ENCODE data around the gene DFFB. TPM values are rescaled to one million over a fixed set of nuclear protein-coding genes. Genes with fewer than 3 reads are reported as not detected.
A peak's percentile ranks its signal among the peaks of the same experiment; 100 is the strongest.

Gene DFFB
- total RNA-seq, 1 donor from 2014 or later, result 16.4 TPM

DNA sequence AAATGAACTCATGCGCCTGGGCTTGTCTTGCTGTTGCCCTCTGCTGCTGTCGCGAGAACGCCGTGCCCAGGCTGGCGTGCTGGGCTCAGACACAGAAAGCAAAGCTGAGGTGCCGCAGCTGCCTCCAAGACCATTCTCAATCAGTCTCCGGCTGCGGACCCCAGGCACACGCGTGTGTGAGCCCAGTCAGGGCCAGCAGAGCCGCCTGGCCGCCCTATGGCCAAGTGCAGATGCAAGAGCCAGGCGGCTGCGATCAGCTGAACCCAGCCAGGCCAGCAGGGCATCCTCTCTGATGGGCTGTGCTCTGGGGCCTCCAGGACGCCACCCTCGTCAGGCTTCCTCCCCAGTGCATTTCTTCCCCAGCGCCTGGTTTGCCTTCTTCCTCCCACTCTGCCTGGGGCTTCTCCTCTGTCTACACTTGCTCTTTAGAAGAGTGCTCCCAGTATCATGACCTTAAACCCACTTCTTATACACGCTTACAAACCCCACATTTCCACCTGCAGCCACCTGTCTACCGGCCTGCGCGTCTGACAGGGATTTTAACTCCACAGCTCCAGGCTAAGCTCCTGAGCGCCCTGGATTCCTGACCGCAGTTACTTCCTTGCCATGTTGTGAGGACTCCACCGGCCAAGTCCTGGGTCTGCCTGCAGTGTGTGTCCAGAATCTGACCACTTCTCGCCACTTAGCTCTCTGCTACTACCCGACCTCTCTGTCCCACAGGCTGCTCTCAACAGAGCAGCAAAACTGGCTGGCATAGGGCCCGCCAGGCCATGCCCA lies 39.3 kb upstream of the DFFB start:
- H3K27ac Mint-ChIP-seq (ENCODE audit: unreplicated experiment), result peak overlapping the region; percentile 97
- H3K36me3 Mint-ChIP-seq (ENCODE audit: unreplicated experiment), result no peaks in the 10 kb centered on the region
- peaks cover 28% of the 10 kb centered on the region for H3K27me3 Mint-ChIP-seq (ENCODE audit: unreplicated experiment)
- TF ChIP-seq, protein P1, sequence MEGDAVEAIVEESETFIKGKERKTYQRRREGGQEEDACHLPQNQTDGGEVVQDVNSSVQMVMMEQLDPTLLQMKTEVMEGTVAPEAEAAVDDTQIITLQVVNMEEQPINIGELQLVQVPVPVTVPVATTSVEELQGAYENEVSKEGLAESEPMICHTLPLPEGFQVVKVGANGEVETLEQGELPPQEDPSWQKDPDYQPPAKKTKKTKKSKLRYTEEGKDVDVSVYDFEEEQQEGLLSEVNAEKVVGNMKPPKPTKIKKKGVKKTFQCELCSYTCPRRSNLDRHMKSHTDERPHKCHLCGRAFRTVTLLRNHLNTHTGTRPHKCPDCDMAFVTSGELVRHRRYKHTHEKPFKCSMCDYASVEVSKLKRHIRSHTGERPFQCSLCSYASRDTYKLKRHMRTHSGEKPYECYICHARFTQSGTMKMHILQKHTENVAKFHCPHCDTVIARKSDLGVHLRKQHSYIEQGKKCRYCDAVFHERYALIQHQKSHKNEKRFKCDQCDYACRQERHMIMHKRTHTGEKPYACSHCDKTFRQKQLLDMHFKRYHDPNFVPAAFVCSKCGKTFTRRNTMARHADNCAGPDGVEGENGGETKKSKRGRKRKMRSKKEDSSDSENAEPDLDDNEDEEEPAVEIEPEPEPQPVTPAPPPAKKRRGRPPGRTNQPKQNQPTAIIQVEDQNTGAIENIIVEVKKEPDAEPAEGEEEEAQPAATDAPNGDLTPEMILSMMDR (IDR thresholded peaks at IDR 0.05; ENCODE audit: partially characterized antibody, unreplicated experiment), result no peak
- H3K4me3 Mint-ChIP-seq (ENCODE audit: unreplicated experiment), result peak overlapping the region; percentile 47
- peaks cover 21% of the 10 kb centered on the region for H3K9me3 Mint-ChIP-seq (ENCODE audit: unreplicated experiment)
- peaks cover 51% of the 10 kb centered on the region for H3K4me1 Mint-ChIP-seq (ENCODE audit: low read depth, unreplicated experiment)
- DNase-seq, result no peak

DNA sequence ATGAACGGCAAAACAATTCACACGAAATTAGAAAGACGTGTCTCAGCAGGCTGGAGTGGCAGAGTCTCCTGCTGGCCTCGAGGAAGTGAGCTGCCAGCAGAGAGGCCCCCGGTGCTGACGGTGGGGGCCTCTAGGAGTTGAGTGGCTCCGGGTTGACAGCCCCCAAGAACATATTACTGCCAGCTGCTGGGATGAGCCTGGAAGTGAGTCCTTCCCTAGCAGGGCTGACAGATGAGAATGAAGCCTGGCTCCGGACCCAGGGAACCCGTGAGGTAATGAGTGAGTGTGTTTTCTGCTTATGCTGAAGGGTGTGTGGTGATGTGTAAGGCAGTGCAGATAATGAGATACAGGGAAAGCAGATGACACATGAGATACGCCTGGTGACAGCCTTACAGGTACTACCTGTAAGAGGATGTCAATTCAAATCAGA lies 37.5 kb upstream of the DFFB start:
- Mint-ChIP-seq H3K4me3 (ENCODE audit: unreplicated experiment) (peak overlapping the region; percentile 78), H3K4me1 (ENCODE audit: low read depth, unreplicated experiment) (peaks cover 61% of the 10 kb centered on the region), H3K27me3 (ENCODE audit: unreplicated experiment) (peaks cover 31% of the 10 kb centered on the region), H3K36me3 (ENCODE audit: unreplicated experiment) (peaks cover 4% of the 10 kb centered on the region), H3K27ac (ENCODE audit: unreplicated experiment) (peak overlapping the region; percentile 97), H3K9me3 (ENCODE audit: unreplicated experiment) (peaks cover 25% of the 10 kb centered on the region)
- DNase-seq, result no peak
- TF ChIP-seq, protein P1 (IDR thresholded peaks at IDR 0.05; ENCODE audit: partially characterized antibody, unreplicated experiment), result no peak

DNA sequence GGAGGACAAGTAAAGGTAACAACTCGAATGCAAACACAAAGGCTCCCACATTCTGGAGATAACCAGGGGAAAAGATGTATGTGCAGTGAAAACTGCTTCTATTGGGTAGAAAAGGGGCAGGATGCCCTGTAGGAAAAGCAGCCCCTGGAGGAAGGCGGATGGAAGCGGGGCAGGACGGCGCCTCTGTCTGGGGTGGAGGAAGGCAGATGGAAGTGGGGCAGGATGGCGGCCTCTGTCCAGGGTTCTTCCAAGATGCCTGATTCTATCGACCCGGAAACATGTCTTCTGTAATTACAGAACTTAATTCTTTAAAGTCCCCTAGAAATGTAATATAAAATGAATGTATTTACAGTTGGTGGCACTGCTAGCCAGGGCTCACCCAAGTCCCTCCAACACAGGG lies 37.0 kb upstream of the DFFB start:
- TF ChIP-seq, protein P1 (IDR thresholded peaks at IDR 0.05; ENCODE audit: partially characterized antibody, unreplicated experiment), result no peak
- Mint-ChIP-seq H3K4me1 (ENCODE audit: low read depth, unreplicated experiment) (peaks cover 61% of the 10 kb centered on the region), H3K9me3 (ENCODE audit: unreplicated experiment) (peaks cover 25% of the 10 kb centered on the region), H3K27ac (ENCODE audit: unreplicated experiment) (peak overlapping the region; percentile 97), H3K27me3 (ENCODE audit: unreplicated experiment) (peaks cover 31% of the 10 kb centered on the region), H3K4me3 (ENCODE audit: unreplicated experiment) (peak overlapping the region; percentile 65), H3K36me3 (ENCODE audit: unreplicated experiment) (peaks cover 4% of the 10 kb centered on the region)
- no peak for DNase-seq

DNA sequence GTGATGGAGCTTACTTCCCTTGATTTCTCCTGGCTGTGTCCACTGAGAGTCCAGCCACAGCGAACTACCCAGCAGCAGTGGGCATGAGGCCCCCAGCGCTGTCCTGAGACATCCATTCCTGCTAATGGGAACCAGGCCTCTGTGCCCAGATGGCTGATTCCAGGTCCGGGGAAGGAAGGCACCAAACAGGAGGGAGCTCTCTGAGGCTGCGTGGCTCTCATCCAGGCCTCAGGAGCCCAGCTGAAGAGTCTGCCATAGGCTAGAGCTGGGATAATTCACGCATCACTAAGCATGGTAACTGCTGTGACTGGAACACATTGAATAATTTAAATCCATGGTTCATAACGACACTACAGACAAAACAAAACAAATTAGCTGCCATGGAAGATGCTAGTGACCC lies 36.3 kb upstream of the DFFB start:
- TF ChIP-seq, protein P1 (IDR thresholded peaks at IDR 0.05; ENCODE audit: partially characterized antibody, unreplicated experiment), result no peak
- DNase-seq, result peak; percentile 65
- Mint-ChIP-seq H3K9me3 (ENCODE audit: unreplicated experiment) (peaks cover 27% of the 10 kb centered on the region), H3K36me3 (ENCODE audit: unreplicated experiment) (peaks cover 4% of the 10 kb centered on the region), H3K4me3 (ENCODE audit: unreplicated experiment) (peak overlapping the region; percentile 77), H3K27ac (ENCODE audit: unreplicated experiment) (peak overlapping the region; percentile 97), H3K27me3 (ENCODE audit: unreplicated experiment) (peaks cover 31% of the 10 kb centered on the region), H3K4me1 (ENCODE audit: low read depth, unreplicated experiment) (peaks cover 67% of the 10 kb centered on the region)

DNA sequence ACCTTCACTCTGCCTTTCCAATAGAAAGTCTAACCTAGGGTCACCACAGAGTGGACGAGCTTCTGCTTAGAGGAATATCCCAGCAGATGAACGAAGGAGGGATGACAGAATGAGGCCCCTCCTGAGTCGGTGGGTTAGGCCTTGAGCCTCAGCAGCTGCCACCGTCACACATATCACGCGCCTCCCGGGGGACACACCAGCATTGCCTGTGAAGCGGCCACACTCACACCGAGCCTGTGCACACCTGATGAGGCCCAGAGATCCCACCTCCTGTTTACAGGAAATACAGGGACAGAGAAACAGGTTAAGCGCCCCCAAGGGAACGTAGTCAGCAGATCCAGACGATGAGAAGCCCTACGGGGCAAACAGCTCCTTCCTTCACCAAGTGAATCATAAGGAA lies 35.8 kb upstream of the DFFB start:
- peak; percentile 77 for DNase-seq
- peaks cover 4% of the 10 kb centered on the region for H3K36me3 Mint-ChIP-seq (ENCODE audit: unreplicated experiment)

More for the DNA sequence above, 35.8 kb upstream of the DFFB start:
- Mint-ChIP-seq H3K9me3 (ENCODE audit: unreplicated experiment) (peaks cover 27% of the 10 kb centered on the region), H3K27ac (ENCODE audit: unreplicated experiment) (peak overlapping the region; percentile 97), H3K27me3 (ENCODE audit: unreplicated experiment) (peaks cover 30% of the 10 kb centered on the region), H3K4me1 (ENCODE audit: low read depth, unreplicated experiment) (peaks cover 67% of the 10 kb centered on the region), H3K4me3 (ENCODE audit: unreplicated experiment) (peak overlapping the region; percentile 77)
- TF ChIP-seq, protein P1 (IDR thresholded peaks at IDR 0.05; ENCODE audit: partially characterized antibody, unreplicated experiment), result no peak
